K562 (cell line): ENCODE measurements around the gene PACRG.

ENCODE experiments used
- ATF7 ChIP-seq: fragments of 450-650 bp; IDR thresholded peaks from 2 replicates; pipeline ENCODE4 v1.7.1; 2014; ENCODE audit warnings: mild to moderate bottlenecking, moderate library complexity
- GABPB1 ChIP-seq: sonication (generic); formaldehyde crosslinking; IDR thresholded peaks from 2 replicates; pipeline ENCODE4 v1.8.0; 2022; ENCODE audit warnings: mild to moderate bottlenecking, missing genetic modification reagents
- REST ChIP-seq, 2 experiments: fragments of 450-650 bp; formaldehyde crosslinking in 1 of 2; IDR thresholded peaks; 2 replicates each; pipeline versions ENCODE4 v1.4.0 to v1.6.1; 2014 to 2020; ENCODE audit warnings: mild to moderate bottlenecking in 2 of 2, borderline replicate concordance in 1 of 2, low read depth in 1 of 2
- SMAD1 ChIP-seq: fragments of 150-350 bp; IDR thresholded peaks from 2 replicates; pipeline ENCODE4 v1.6.1; 2014; ENCODE audit warnings: low read length, low read depth; ENCODE audit not compliant: partially characterized antibody
- TAF7 ChIP-seq: fragments of 450-650 bp; IDR thresholded peaks from 2 replicates; pipeline ENCODE4 v1.6.1; 2016; ENCODE audit warnings: missing genetic modification characterization, missing compliant biosample characterization
- TBL1XR1 ChIP-seq, 2 experiments: IDR thresholded peaks; 2 replicates each; pipeline ENCODE4 v1.6.1; 2012; ENCODE audit warnings: improper control_type of control experiment in 2 of 2, low read length in 2 of 2, mild to moderate bottlenecking in 1 of 2
- ZEB2 ChIP-seq: fragments of 450-650 bp; IDR thresholded peaks from 2 replicates; pipeline ENCODE4 v1.6.1; 2016
- ZFP36 ChIP-seq: fragments of 150-350 bp; IDR thresholded peaks from 2 replicates; pipeline ENCODE4 v1.6.1; 2018; ENCODE audit warnings: low read length, low read depth; ENCODE audit not compliant: partially characterized antibody
- ZNF121 ChIP-seq: sonication (generic); formaldehyde crosslinking; conservative IDR thresholded peaks from 2 replicates; pipeline ENCODE4 v1.8.0; 2022; ENCODE audit warnings: missing genetic modification reagents

GRCh38 chr6:163260111-163260895 lies 532.5 kb downstream of the PACRG start:
- TF ChIP-seq ZNF121 (CRISPR knock-in tag), result no peak
- no peak for TF ChIP-seq ZFP36
- no peak for TF ChIP-seq SMAD1
- TF ChIP-seq TBL1XR1 (IDR thresholded peaks at IDR 0.05; ENCODE audit: low read length in 2 of 2), result no peak
- TF ChIP-seq ATF7, result no peak
- no peak for TF ChIP-seq REST (IDR thresholded peaks at IDR 0.05; ENCODE audit: borderline replicate concordance)
- no peak for TF ChIP-seq REST (CRISPR knock-in tag; IDR thresholded peaks at IDR 0.05; ENCODE audit: low read depth)
- no peak for TF ChIP-seq TAF7 (tag)
- no peak for TF ChIP-seq GABPB1 (CRISPR knock-in tag)
- TF ChIP-seq ZEB2, result no peak
